Epithelial cell of esophagus (primary cell): ENCODE data around the gene COMMD1.

Source experiments
- DNase-seq: peaks from one replicate; pipeline ENCODE4 v3.0.0; 2010; ENCODE audit warnings: low read depth
- H3K4me3 ChIP-seq: 2 replicates; pipeline ENCODE4 v1.5.1; 2011; ENCODE audit warnings: mild to moderate bottlenecking, low read length, control low read depth
- CTCF ChIP-seq: IDR thresholded peaks from 2 replicates; pipeline ENCODE4 v1.5.1; 2011; ENCODE audit warnings: low read depth, mild to moderate bottlenecking, low read length, control low read depth, inconsistent platforms; ENCODE audit not compliant: insufficient read depth; ENCODE audit errors: missing control alignments

Gene COMMD1

DNA sequence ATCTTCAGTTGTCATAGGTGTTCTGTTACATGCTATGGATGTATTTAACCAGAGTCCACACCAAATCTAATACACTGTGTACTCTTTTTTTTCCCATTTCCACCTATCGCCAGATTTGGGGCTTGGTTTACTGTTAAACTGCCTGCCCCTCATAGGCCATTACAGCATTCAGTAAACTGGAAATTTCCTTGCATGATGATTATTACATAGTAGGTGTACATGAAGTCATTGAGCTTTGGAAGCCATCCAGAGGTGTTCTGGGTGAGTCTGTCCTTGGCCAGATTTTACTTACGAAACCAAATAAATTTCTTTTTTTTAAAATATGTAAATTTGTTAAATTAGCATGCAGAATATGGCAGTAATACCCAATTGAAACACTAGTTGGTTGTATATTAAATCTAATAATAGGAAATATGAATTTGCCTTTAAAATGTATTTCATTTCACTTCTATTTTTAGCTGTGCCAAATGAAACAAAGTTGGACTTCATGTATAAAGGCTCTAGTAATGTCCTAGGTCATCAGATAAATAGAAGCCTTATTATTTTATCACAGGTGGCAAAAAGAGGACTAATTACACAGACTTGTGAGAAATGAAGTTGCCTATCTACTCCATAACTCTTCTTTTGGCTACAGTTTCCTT is 60.7 kb downstream of the COMMD1 start:
- DNase-seq = no peak
- H3K4me3 ChIP-seq = no peak overlapping the region
- no peak for TF ChIP-seq CTCF

DNA sequence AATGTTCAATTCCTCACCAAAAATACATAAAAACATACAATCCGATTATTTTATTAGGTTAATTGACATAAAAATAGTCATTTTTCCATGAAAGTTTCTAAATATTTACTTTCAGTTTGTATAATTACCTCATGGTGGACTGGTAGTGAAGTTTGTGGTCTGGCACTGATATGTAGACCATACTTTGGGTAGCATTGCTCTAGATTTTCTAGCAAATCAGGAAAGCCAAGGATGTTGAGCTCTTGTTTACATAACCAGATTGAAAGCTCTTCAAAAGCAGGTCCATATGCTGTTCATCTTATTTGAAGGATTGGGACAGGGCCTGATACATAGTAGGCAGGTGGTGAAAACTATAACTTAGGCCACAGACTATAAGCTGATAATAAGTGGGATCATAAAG is 61.8 kb downstream of the COMMD1 start:
- H3K4me3 ChIP-seq = no peak overlapping the region
- DNase-seq = no peak
- no peak for TF ChIP-seq CTCF

- H3K4me3 ChIP-seq = no peak overlapping the region
- TF ChIP-seq CTCF = no peak
- DNase-seq = peak; percentile 57
Observed at GRCh38 chr2:61969376-61969775, 63.9 kb downstream of the COMMD1 start.

- peak; percentile 42 for TF ChIP-seq CTCF
- peak; percentile 49 for DNase-seq
- peak overlapping the region; percentile 44 for H3K4me3 ChIP-seq
Observed at GRCh38 chr2:61970807-61971556, 65.5 kb downstream of the COMMD1 start.

GRCh38 chr2:61978522-61978921 is 73.0 kb downstream of the COMMD1 start:
- H3K4me3 ChIP-seq = no peak overlapping the region
- no peak for DNase-seq
- no peak for TF ChIP-seq CTCF

GRCh38 chr2:61980758-61981157 is 75.3 kb downstream of the COMMD1 start:
- TF ChIP-seq CTCF = no peak
- no peak for DNase-seq
- no peak overlapping the region for H3K4me3 ChIP-seq
